Activated naive CD8-positive, alpha-beta T cell treated with anti-CD3 and anti-CD28 coated beads for 36 hours (primary cell): Measurements from ENCODE around the gene LRIG1. TPM values are rescaled to one million over a fixed set of nuclear protein-coding genes. Genes with fewer than 3 reads are reported as not detected.

ENCODE experiments used
- DNase-seq: peaks from one replicate; pipeline ENCODE4 v3.0.0; 2021
- H3K27ac Mint-ChIP-seq: one replicate; pipeline ENCODE4 v1.8.0; 2022; ENCODE audit warnings: mild to moderate bottlenecking, moderate library complexity, mixed read lengths
- H3K27me3 Mint-ChIP-seq: one replicate; pipeline ENCODE4 v1.8.0; 2022; ENCODE audit warnings: mild to moderate bottlenecking, mixed read lengths
- H3K36me3 Mint-ChIP-seq: one replicate; pipeline ENCODE4 v1.8.0; 2021; ENCODE audit warnings: mild to moderate bottlenecking, mixed read lengths
- H3K4me1 Mint-ChIP-seq: one replicate; pipeline ENCODE4 v1.8.0; 2021; ENCODE audit warnings: mixed read lengths
- H3K4me3 Mint-ChIP-seq: one replicate; pipeline ENCODE4 v1.8.0; 2022; ENCODE audit warnings: mild to moderate bottlenecking, moderate library complexity, mixed read lengths
- H3K9me3 Mint-ChIP-seq: one replicate; pipeline ENCODE4 v1.8.0; 2022; ENCODE audit warnings: mixed read lengths
- total RNA-seq, 2 experiments: library from RNA; stranded (reverse); gene quantifications; one replicate each; pipeline ENCODE4 v1.2.3, GENCODE V29; 2021

The LRIG1 gene
- total RNA-seq, 2 experiments from 2014 or later, result 8.2 to 8.5 TPM

- Mint-ChIP-seq H3K9me3 (no peaks in the 10 kb centered on the region), H3K27me3 (peaks cover 17% of the 10 kb centered on the region), H3K4me3 (no peak overlapping the region), H3K36me3 (peaks cover 15% of the 10 kb centered on the region), H3K4me1 (peaks cover 60% of the 10 kb centered on the region), H3K27ac (no peak overlapping the region)
- no peak for DNase-seq
These were observed 14.6 kb downstream of the LRIG1 start for GRCh38 chr3:66486202-66486601.

GRCh38 chr3:66485291-66485968 is 15.4 kb downstream of the LRIG1 start:
- no peaks in the 10 kb centered on the region for H3K9me3 Mint-ChIP-seq
- no peak for DNase-seq
- no peak overlapping the region for H3K4me3 Mint-ChIP-seq
- peaks cover 17% of the 10 kb centered on the region for H3K36me3 Mint-ChIP-seq
- no peak overlapping the region for H3K27ac Mint-ChIP-seq
- H3K27me3 Mint-ChIP-seq, result peaks cover 17% of the 10 kb centered on the region
- peaks cover 65% of the 10 kb centered on the region for H3K4me1 Mint-ChIP-seq

GRCh38 chr3:66484106-66484844 is 16.5 kb downstream of the LRIG1 start:
- H3K4me1 Mint-ChIP-seq, result peaks cover 65% of the 10 kb centered on the region
- no peak for DNase-seq
- no peak overlapping the region for H3K27ac Mint-ChIP-seq
- peaks cover 17% of the 10 kb centered on the region for H3K27me3 Mint-ChIP-seq
- peaks cover 24% of the 10 kb centered on the region for H3K36me3 Mint-ChIP-seq
- no peak overlapping the region for H3K4me3 Mint-ChIP-seq
- peaks cover 7% of the 10 kb centered on the region for H3K9me3 Mint-ChIP-seq

- Mint-ChIP-seq H3K4me3 (no peak overlapping the region), H3K27me3 (peaks cover 17% of the 10 kb centered on the region), H3K27ac (no peak overlapping the region), H3K9me3 (peaks cover 13% of the 10 kb centered on the region), H3K36me3 (peaks cover 26% of the 10 kb centered on the region), H3K4me1 (peaks cover 64% of the 10 kb centered on the region)
- no peak for DNase-seq
These were observed 17.4 kb downstream of the LRIG1 start for GRCh38 chr3:66483409-66483906.

GRCh38 chr3:66483006-66483405 is 17.8 kb downstream of the LRIG1 start:
- Mint-ChIP-seq H3K36me3 (peaks cover 26% of the 10 kb centered on the region), H3K27ac (no peak overlapping the region), H3K27me3 (peaks cover 17% of the 10 kb centered on the region), H3K4me3 (no peak overlapping the region), H3K4me1 (peaks cover 64% of the 10 kb centered on the region), H3K9me3 (peaks cover 13% of the 10 kb centered on the region)
- no peak for DNase-seq

- Mint-ChIP-seq H3K36me3 (peaks cover 25% of the 10 kb centered on the region), H3K4me1 (peaks cover 61% of the 10 kb centered on the region), H3K4me3 (no peak overlapping the region), H3K9me3 (peaks cover 13% of the 10 kb centered on the region), H3K27me3 (peaks cover 18% of the 10 kb centered on the region), H3K27ac (peak overlapping the region; percentile 91)
- no peak for DNase-seq
These were observed 18.8 kb downstream of the LRIG1 start for GRCh38 chr3:66482018-66482404.

- peak overlapping the region; percentile 91 for H3K27ac Mint-ChIP-seq
- H3K36me3 Mint-ChIP-seq, result peaks cover 22% of the 10 kb centered on the region
- no peak for DNase-seq
- peaks cover 15% of the 10 kb centered on the region for H3K27me3 Mint-ChIP-seq
- peaks cover 57% of the 10 kb centered on the region for H3K4me1 Mint-ChIP-seq
- peak overlapping the region; percentile 57 for H3K4me3 Mint-ChIP-seq
- peaks cover 13% of the 10 kb centered on the region for H3K9me3 Mint-ChIP-seq
These were observed 19.5 kb downstream of the LRIG1 start for GRCh38 chr3:66481071-66482017.

- Mint-ChIP-seq H3K4me3 (peak overlapping the region; percentile 57), H3K36me3 (peaks cover 22% of the 10 kb centered on the region), H3K27ac (peak overlapping the region; percentile 91), H3K27me3 (peaks cover 15% of the 10 kb centered on the region), H3K4me1 (peaks cover 57% of the 10 kb centered on the region), H3K9me3 (peaks cover 13% of the 10 kb centered on the region)
- peak; percentile 36 for DNase-seq
These were observed 20.2 kb downstream of the LRIG1 start for GRCh38 chr3:66480666-66481065.

- Mint-ChIP-seq H3K36me3 (peaks cover 22% of the 10 kb centered on the region), H3K27ac (peak overlapping the region; percentile 11), H3K4me3 (no peak overlapping the region)
These were observed 21.3 kb downstream of the LRIG1 start for GRCh38 chr3:66479532-66479947.

GRCh38 chr3:66478960-66479359 is 21.9 kb downstream of the LRIG1 start:
- H3K4me1 Mint-ChIP-seq, result peaks cover 54% of the 10 kb centered on the region
- no peak overlapping the region for H3K4me3 Mint-ChIP-seq
- peak overlapping the region; percentile 4 for H3K27ac Mint-ChIP-seq
- peaks cover 20% of the 10 kb centered on the region for H3K36me3 Mint-ChIP-seq
- peaks cover 9% of the 10 kb centered on the region for H3K27me3 Mint-ChIP-seq
- no peak for DNase-seq
- peaks cover 13% of the 10 kb centered on the region for H3K9me3 Mint-ChIP-seq

More at GRCh38 chr3:66479532-66479947, 21.3 kb downstream of the LRIG1 start:
- DNase-seq, result no peak
- Mint-ChIP-seq H3K4me1 (peaks cover 56% of the 10 kb centered on the region), H3K27me3 (peaks cover 15% of the 10 kb centered on the region), H3K9me3 (peaks cover 13% of the 10 kb centered on the region)

- no peak for DNase-seq
- Mint-ChIP-seq H3K27ac (no peak overlapping the region), H3K27me3 (peaks cover 4% of the 10 kb centered on the region), H3K36me3 (peaks cover 20% of the 10 kb centered on the region), H3K4me3 (no peak overlapping the region), H3K4me1 (peaks cover 55% of the 10 kb centered on the region), H3K9me3 (peaks cover 13% of the 10 kb centered on the region)
These were observed 23.0 kb downstream of the LRIG1 start for GRCh38 chr3:66477856-66478255.

- no peak for DNase-seq
- Mint-ChIP-seq H3K4me3 (no peak overlapping the region), H3K27ac (no peak overlapping the region), H3K27me3 (peaks cover 4% of the 10 kb centered on the region), H3K4me1 (peaks cover 56% of the 10 kb centered on the region), H3K36me3 (peaks cover 20% of the 10 kb centered on the region), H3K9me3 (peaks cover 13% of the 10 kb centered on the region)
These were observed 23.9 kb downstream of the LRIG1 start for GRCh38 chr3:66476852-66477381.

- Mint-ChIP-seq H3K4me1 (peaks cover 53% of the 10 kb centered on the region), H3K9me3 (peaks cover 13% of the 10 kb centered on the region), H3K27ac (no peak overlapping the region), H3K36me3 (peaks cover 18% of the 10 kb centered on the region), H3K27me3 (peaks cover 4% of the 10 kb centered on the region), H3K4me3 (no peak overlapping the region)
- no peak for DNase-seq
These were observed 25.3 kb downstream of the LRIG1 start for GRCh38 chr3:66475386-66476020.

- H3K4me1 Mint-ChIP-seq, result peaks cover 53% of the 10 kb centered on the region
- peak overlapping the region; percentile 82 for H3K27ac Mint-ChIP-seq
- peaks cover 4% of the 10 kb centered on the region for H3K27me3 Mint-ChIP-seq
- H3K9me3 Mint-ChIP-seq, result no peaks in the 10 kb centered on the region
- no peak for DNase-seq
- peak overlapping the region; percentile 39 for H3K4me3 Mint-ChIP-seq
- H3K36me3 Mint-ChIP-seq, result peaks cover 9% of the 10 kb centered on the region
These were observed 27.1 kb downstream of the LRIG1 start for GRCh38 chr3:66473692-66474091.
